Endothelial cell of umbilical vein (primary cell): ENCODE measurements around the gene RBL1. TPM values are rescaled to one million over a fixed set of nuclear protein-coding genes. Genes with fewer than 3 reads are reported as not detected.

Experiments used
- Bru-seq: library from RNA; stranded (reverse); fragments of 400-500 nt; gene quantifications from one replicate; lab custom pipeline; 2021; lab: Mats Ljungman, UMichigan
- BruChase-seq, 2 experiments: library from RNA; stranded (reverse); fragments of 400-500 nt; gene quantifications; one replicate each; lab custom pipeline; 2021; lab: Mats Ljungman, UMichigan
- BruUV-seq: library from RNA; stranded (reverse); fragments of 400-500 nt; replicated peaks from 2 replicates; lab custom pipeline; 2021; lab: Mats Ljungman, UMichigan
- CTCF ChIA-PET: fragments of 300-600, 350-600 bp; sonication (Branson Sonifier 250); formaldehyde crosslinking; loops from one replicate; lab custom pipeline; 2021; ENCODE audit warnings: antibody characterized with exemption, inconsistent platforms; lab: Charles Lee
- POLR2A ChIA-PET: fragments of 300-600, 350-600 bp; sonication (Branson Sonifier 250); formaldehyde crosslinking; loops from one replicate; lab custom pipeline; 2021; ENCODE audit warnings: antibody characterized with exemption, inconsistent platforms; lab: Charles Lee
- DNase-seq: peaks from one replicate; pipeline ENCODE4 v3.0.0-alpha.2; 2011; ENCODE audit warnings: low read depth, low spot score
- FAIRE-seq: peaks from 2 replicates; lab custom pipeline; 2011; peaks lifted over from hg19 to GRCh38; lab: Jason Lieb, UNC
- H2AFZ ChIP-seq: 2 replicates; pipeline ENCODE4 v1.6.0; 2012; ENCODE audit warnings: low read depth, low read length, control low read depth, inconsistent platforms
- H3K27ac ChIP-seq: 2 replicates; pipeline ENCODE4 v1.5.1; 2011; ENCODE audit warnings: low read depth, mild to moderate bottlenecking, control low read depth, low read length, moderate library complexity; ENCODE audit not compliant: insufficient read depth
- H3K27me3 ChIP-seq, 2 experiments: 2 replicates each; pipeline versions ENCODE4 v1.6.0 to v1.6.1; 2011; ENCODE audit warnings: low read length in 2 of 2, mixed read lengths in 1 of 2; ENCODE audit not compliant: control insufficient read depth in 2 of 2, insufficient read depth in 2 of 2
- H3K36me3 ChIP-seq, 2 experiments: 2 replicates in 1 of 2; 3 replicates in 1 of 2; pipeline ENCODE4 v1.5.1; 2011; ENCODE audit warnings: low read length in 2 of 2, mild to moderate bottlenecking in 1 of 2, moderate library complexity in 1 of 2; ENCODE audit not compliant: control insufficient read depth in 2 of 2, insufficient read depth in 2 of 2; ENCODE audit errors: extremely low read depth in 1 of 2
- H3K4me1 ChIP-seq: 3 replicates; pipeline ENCODE4 v1.5.1; 2011; ENCODE audit warnings: mild to moderate bottlenecking, low read length; ENCODE audit not compliant: control insufficient read depth, insufficient read depth; ENCODE audit errors: extremely low read depth
- H3K4me2 ChIP-seq: 2 replicates; pipeline ENCODE4 v1.6.1; 2011; ENCODE audit warnings: low read length, control low read depth, mixed read lengths; ENCODE audit not compliant: insufficient read depth
- H3K4me3 ChIP-seq, 3 experiments: fragments of 200-600 bp in 1 of 3; sonication (generic), shearing (Covaris generic) in 1 of 3; replicated peaks in 1 of 3; 2 replicates each; pipeline ENCODE4 v1.5.1; 2011 to 2016; ENCODE audit warnings: control low read depth in 3 of 3, low read length in 3 of 3, mild to moderate bottlenecking in 2 of 3, inconsistent platforms in 1 of 3, low read depth in 1 of 3, moderate library complexity in 1 of 3; ENCODE audit not compliant: insufficient read depth in 1 of 3
- H3K79me2 ChIP-seq: 2 replicates; pipeline ENCODE4 v1.6.0; 2012; ENCODE audit warnings: low read length, inconsistent platforms; ENCODE audit not compliant: control insufficient read depth, insufficient read depth
- H3K9ac ChIP-seq: replicated peaks from 2 replicates; pipeline ENCODE3; 2011; ENCODE audit warnings: low read length, control low read depth; ENCODE audit not compliant: insufficient read depth; ENCODE audit errors: extremely low read depth
- H3K9me1 ChIP-seq: replicated peaks from 3 replicates; pipeline ENCODE4 v1.6.0; 2011; ENCODE audit warnings: mild to moderate bottlenecking, low read length; ENCODE audit not compliant: control insufficient read depth, insufficient read depth; ENCODE audit errors: extremely low read depth
- H3K9me3 ChIP-seq: replicated peaks from 2 replicates; pipeline ENCODE4 v1.5.1; 2012; ENCODE audit warnings: low read length, inconsistent platforms; ENCODE audit not compliant: control insufficient read depth, insufficient read depth
- H4K20me1 ChIP-seq: replicated peaks from 2 replicates; pipeline ENCODE3; 2011; ENCODE audit warnings: mild to moderate bottlenecking, low read length; ENCODE audit not compliant: control insufficient read depth, insufficient read depth; ENCODE audit errors: extremely low read depth
- EZH2 ChIP-seq: IDR thresholded peaks from 2 replicates; pipeline ENCODE4 v1.6.1; 2012; ENCODE audit warnings: borderline replicate concordance, low read depth, mild to moderate bottlenecking, moderate library complexity, low read length, inconsistent platforms; ENCODE audit not compliant: severe bottlenecking
- FOS ChIP-seq: IDR thresholded peaks from 2 replicates; pipeline ENCODE4 v1.6.1; 2011; ENCODE audit warnings: mild to moderate bottlenecking, low read length, moderate library complexity, borderline replicate concordance; ENCODE audit not compliant: insufficient read depth
- GATA2 ChIP-seq: IDR thresholded peaks from 2 replicates; pipeline ENCODE4 v1.7.0; 2011; ENCODE audit warnings: low read depth, mild to moderate bottlenecking, moderate library complexity, mixed read lengths, low read length; ENCODE audit not compliant: insufficient read length, insufficient read depth
- JUN ChIP-seq: IDR thresholded peaks from 2 replicates; pipeline ENCODE4 v1.6.1; 2011; ENCODE audit warnings: borderline replicate concordance, low read depth; ENCODE audit not compliant: insufficient read length, insufficient read depth
- MYC ChIP-seq: IDR thresholded peaks from one replicate; pipeline ENCODE4 v1.6.1; 2011; ENCODE audit warnings: mild to moderate bottlenecking, low read depth, low read length
- POLR2A ChIP-seq: IDR thresholded peaks from 2 replicates; pipeline ENCODE4 v1.6.1; 2012; ENCODE audit warnings: low read depth, mild to moderate bottlenecking, control low read depth, low read length
- POLR2AphosphoS5 ChIP-seq: IDR thresholded peaks from 2 replicates; pipeline ENCODE4 v1.6.1; 2012; ENCODE audit warnings: low read depth, mild to moderate bottlenecking, control low read depth, low read length, moderate library complexity; ENCODE audit not compliant: insufficient read depth
- dilution Hi-C: fragments of 300-500 bp; cut with MboI; formaldehyde crosslinking; loops from one replicate; pipeline ENCODE4 v1.15.0; 2019; ENCODE audit warnings: low sequenced_read_pairs; ENCODE audit not compliant: extremely low pct_ligation_motif_present
- intact Hi-C: fragments of 100-400 bp; cut with micrococcal nuclease; formaldehyde crosslinking; loops from one replicate; pipeline ENCODE4 v1.10.0; 2022
- long read RNA-seq: library from polyadenylated mRNA; stranded (forward); transcript quantifications from one replicate; pipeline ENCODE4 v2.0.0, GENCODE V29; 2021
- polyA minus RNA-seq, 3 experiments: library from RNA; depleted of rRNA, polyadenylated mRNA; stranded (reverse); fragments of >200 nt; gene quantifications; 1 replicate in 1 of 3; 2 replicates in 2 of 3; pipeline ENCODE4 v1.2.3, GENCODE V29; 2011
- polyA plus RNA-seq, 4 experiments: library from polyadenylated mRNA; depleted of rRNA in 3 of 4; stranded (reverse) in 3 of 4; unstranded in 1 of 4; fragments of >200 nt; gene quantifications; 2 replicates each; pipeline versions ENCODE4 v1.2.1 to v1.2.3, GENCODE V29; 2011 to 2012; ENCODE audit warnings: missing spikeins in 1 of 4
- total RNA-seq: library from RNA; stranded (reverse); gene quantifications from 2 replicates; pipeline ENCODE4 v1.2.3, GENCODE V29; 2021
- TF ChIP-seq, protein P1 (sequence below), 2 donors: IDR thresholded peaks; 1 replicate in 1 of 2; 2 replicates in 1 of 2; pipeline ENCODE4 v1.5.1; 2011; ENCODE audit warnings: low read length in 2 of 2, mild to moderate bottlenecking in 2 of 2, moderate library complexity in 2 of 2, control low read depth in 1 of 2, inconsistent platforms in 1 of 2, low read depth in 1 of 2; ENCODE audit not compliant: insufficient read depth in 1 of 2; ENCODE audit errors: extremely low read depth in 1 of 2
- TF ChIP-seq, protein P2 (sequence below): IDR thresholded peaks from 2 replicates; pipeline ENCODE4 v1.6.1; 2011; ENCODE audit not compliant: insufficient read depth, insufficient read length

The RBL1 gene, protein sequence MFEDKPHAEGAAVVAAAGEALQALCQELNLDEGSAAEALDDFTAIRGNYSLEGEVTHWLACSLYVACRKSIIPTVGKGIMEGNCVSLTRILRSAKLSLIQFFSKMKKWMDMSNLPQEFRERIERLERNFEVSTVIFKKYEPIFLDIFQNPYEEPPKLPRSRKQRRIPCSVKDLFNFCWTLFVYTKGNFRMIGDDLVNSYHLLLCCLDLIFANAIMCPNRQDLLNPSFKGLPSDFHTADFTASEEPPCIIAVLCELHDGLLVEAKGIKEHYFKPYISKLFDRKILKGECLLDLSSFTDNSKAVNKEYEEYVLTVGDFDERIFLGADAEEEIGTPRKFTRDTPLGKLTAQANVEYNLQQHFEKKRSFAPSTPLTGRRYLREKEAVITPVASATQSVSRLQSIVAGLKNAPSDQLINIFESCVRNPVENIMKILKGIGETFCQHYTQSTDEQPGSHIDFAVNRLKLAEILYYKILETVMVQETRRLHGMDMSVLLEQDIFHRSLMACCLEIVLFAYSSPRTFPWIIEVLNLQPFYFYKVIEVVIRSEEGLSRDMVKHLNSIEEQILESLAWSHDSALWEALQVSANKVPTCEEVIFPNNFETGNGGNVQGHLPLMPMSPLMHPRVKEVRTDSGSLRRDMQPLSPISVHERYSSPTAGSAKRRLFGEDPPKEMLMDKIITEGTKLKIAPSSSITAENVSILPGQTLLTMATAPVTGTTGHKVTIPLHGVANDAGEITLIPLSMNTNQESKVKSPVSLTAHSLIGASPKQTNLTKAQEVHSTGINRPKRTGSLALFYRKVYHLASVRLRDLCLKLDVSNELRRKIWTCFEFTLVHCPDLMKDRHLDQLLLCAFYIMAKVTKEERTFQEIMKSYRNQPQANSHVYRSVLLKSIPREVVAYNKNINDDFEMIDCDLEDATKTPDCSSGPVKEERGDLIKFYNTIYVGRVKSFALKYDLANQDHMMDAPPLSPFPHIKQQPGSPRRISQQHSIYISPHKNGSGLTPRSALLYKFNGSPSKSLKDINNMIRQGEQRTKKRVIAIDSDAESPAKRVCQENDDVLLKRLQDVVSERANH
- total RNA-seq (16.8 and 20.1 TPM in 2 replicates), polyA plus RNA-seq (2.7 and 3.1 TPM in 2 replicates), polyA minus RNA-seq (7.5 and 11.0 TPM in 2 replicates), Bru-seq, nascent RNA (percentile 77 among the genes with signal in this experiment), BruChase-seq, experiment 1, labeled RNA remaining after a 6-hour chase (percentile 63 among the genes with signal in this experiment), BruChase-seq, experiment 2, labeled RNA remaining after a 2-hour chase (percentile 64 among the genes with signal in this experiment)
- polyA plus RNA-seq (2011; cell fraction: cytosol; rRNA removed): 4.4 and 4.8 TPM in 2 replicates
- polyA plus RNA-seq (2011; cell fraction: nucleus; rRNA removed): 4.5 and 11.3 TPM in 2 replicates
- 5.4 and 10.7 TPM in 2 replicates for polyA plus RNA-seq (2012)
- polyA minus RNA-seq (2011; cell fraction: cytosol; rRNA and poly(A)+ RNA removed): 17.2 TPM
- polyA minus RNA-seq (2011; cell fraction: nucleus; rRNA and poly(A)+ RNA removed): 12.3 and 17.0 TPM in 2 replicates
- long read RNA-seq, full-length matches to known transcripts: 13 of 26 reads
- long read RNA-seq, partial matches to known transcripts: 0 of 26 reads
- long read RNA-seq, other reads (novel, unspliced or antisense): 13 of 26 reads

DNA sequence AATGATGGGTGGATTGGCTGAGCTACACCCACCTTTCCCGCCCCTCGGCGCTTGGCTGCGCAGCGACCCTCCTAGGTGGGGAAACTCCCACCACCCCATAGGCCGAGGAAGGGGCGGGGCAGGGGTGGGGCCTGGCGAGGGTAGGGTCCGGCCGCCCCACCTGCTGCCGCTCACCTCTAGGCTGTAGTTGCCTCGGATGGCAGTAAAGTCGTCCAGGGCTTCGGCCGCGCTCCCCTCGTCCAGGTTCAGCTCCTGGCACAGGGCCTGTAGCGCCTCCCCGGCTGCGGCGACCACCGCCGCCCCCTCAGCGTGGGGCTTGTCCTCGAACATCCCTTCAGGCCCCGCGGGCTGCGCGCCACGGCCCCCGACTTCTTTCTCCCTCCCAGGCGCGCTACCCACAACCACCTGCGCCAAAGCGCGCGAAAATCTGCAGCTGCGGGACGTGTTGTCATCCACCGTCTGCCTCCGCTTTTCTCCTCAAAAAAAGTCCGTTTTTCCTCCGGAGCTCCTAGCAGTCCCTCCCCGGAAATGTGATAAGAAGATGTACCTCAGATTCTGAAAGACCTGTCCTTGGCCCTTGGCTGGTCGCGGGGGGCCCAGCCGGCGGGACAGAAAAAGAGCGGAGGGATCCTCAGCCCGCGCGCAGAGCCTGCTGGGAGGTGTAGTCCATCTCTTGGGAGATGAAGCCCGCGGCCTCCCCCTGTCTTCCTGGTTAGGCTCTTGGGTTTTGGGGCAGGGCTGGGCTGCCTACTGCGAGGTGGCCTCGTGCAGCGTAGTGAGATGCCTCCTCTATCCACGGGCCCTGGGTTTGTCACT lies at the start of gene RBL1:
RBL1 (minus strand) TSS at position 399 of the 816 bp plus-strand sequence; CDS start at position 330, 69 bp downstream.
- Histone ChIP-seq H3K36me3 (peaks cover 0 to 2% of the 10 kb centered on the region in 2 experiments), H3K79me2 (peaks cover 37% of the 10 kb centered on the region), H3K9me1 (no peaks in the 10 kb centered on the region), H4K20me1 (no peaks in the 10 kb centered on the region), H3K4me1 (peaks cover 11% of the 10 kb centered on the region), H3K4me2 (peak within 1 kb of the TSS; percentile 49), H3K27ac (peak within 1 kb of the TSS; percentile 73), H3K9me3 (no peaks in the 10 kb centered on the region), H2AFZ (peak within 1 kb of the TSS; percentile 83), H3K9ac (peak within 1 kb of the TSS; percentile 85), H3K27me3 (no peaks in the 10 kb centered on the region), H3K4me3 (peak within 1 kb of the TSS; percentile 29 to 70 (median 69))
- TSS peak; percentile 74 for BruUV-seq
- peak; percentile 86 for DNase-seq
- dilution Hi-C loops: no loop called here
- ChIA-PET CTCF (interaction anchor here (0.8 to 1.5 kb wide), 7 partner anchors 9 to 100 kb away, joined by 3 to 6 read pairs (median 3); partner anchors contain the start of genes MROH8 and RPN2), POLR2A (interaction anchor here (0.6 kb wide), 1 partner anchor 36 kb away, joined by 3 read pairs; no protein-coding TSS in a partner anchor)
- intact Hi-C loops: loop anchor here (10.0 kb wide), 1 partner anchor 79 kb away; the partner anchor contains the start of genes MROH8 and RPN2
- peak; percentile 62 for TF ChIP-seq POLR2AphosphoS5
- TF ChIP-seq EZH2: no peak
- no peak for TF ChIP-seq JUN
- peak; percentile 58 for TF ChIP-seq POLR2A
- TF ChIP-seq, protein P1, sequence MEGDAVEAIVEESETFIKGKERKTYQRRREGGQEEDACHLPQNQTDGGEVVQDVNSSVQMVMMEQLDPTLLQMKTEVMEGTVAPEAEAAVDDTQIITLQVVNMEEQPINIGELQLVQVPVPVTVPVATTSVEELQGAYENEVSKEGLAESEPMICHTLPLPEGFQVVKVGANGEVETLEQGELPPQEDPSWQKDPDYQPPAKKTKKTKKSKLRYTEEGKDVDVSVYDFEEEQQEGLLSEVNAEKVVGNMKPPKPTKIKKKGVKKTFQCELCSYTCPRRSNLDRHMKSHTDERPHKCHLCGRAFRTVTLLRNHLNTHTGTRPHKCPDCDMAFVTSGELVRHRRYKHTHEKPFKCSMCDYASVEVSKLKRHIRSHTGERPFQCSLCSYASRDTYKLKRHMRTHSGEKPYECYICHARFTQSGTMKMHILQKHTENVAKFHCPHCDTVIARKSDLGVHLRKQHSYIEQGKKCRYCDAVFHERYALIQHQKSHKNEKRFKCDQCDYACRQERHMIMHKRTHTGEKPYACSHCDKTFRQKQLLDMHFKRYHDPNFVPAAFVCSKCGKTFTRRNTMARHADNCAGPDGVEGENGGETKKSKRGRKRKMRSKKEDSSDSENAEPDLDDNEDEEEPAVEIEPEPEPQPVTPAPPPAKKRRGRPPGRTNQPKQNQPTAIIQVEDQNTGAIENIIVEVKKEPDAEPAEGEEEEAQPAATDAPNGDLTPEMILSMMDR (IDR thresholded peaks at IDR 0.05; ENCODE audit: extremely low read depth in 1 of 2, insufficient read depth in 1 of 2, low read depth in 1 of 2, low read length in 2 of 2): no peak
- TF ChIP-seq, protein P2, sequence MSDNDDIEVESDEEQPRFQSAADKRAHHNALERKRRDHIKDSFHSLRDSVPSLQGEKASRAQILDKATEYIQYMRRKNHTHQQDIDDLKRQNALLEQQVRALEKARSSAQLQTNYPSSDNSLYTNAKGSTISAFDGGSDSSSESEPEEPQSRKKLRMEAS: peak; percentile 22
- TF ChIP-seq GATA2: no peak
- TF ChIP-seq FOS: peak; percentile 11
- TF ChIP-seq MYC: no peak
- peak; percentile 83 for FAIRE-seq
